Heart right ventricle (tissue), 16 donors: ENCODE data around the gene KIAA1614. TPM values are rescaled to one million over a fixed set of nuclear protein-coding genes. Genes with fewer than 3 reads are reported as not detected.
"Not testable (repeated sequence)": the region's sequence is repeated elsewhere in the genome, so short reads cannot be mapped to it uniquely, and the experiment has no call there.

Source experiments
- ATAC-seq, 8 donors: fragments of 200-7000 bp; cut with Tn5 transposase; one replicate each; pipeline ENCODE4 v1.9.1; 2020; ENCODE audit warnings: mild to moderate bottlenecking in 8 of 8, moderate library complexity in 8 of 8, moderate number of reproducible peaks in 1 of 8
- DNase-seq, 2 donors: peaks; one replicate each; pipeline ENCODE4 v3.0.0-alpha.2; 2020
- H3K27ac ChIP-seq, 10 donors: fragments of 200-600 bp; sonication (generic) in 2 of 10; one replicate each; pipeline versions ENCODE4 v1.5.0 to v1.8.0; 2020 to 2022; ENCODE audit warnings: mild to moderate bottlenecking in 3 of 10
- H3K27me3 ChIP-seq, 7 donors: fragments of 200-600 bp; one replicate each; pipeline ENCODE4 v1.8.0; 2021 to 2022; ENCODE audit warnings: mild to moderate bottlenecking in 2 of 7
- H3K36me3 ChIP-seq, 9 donors: fragments of 200-600 bp; sonication (generic) in 1 of 9; one replicate each; pipeline versions ENCODE4 v1.5.0 to v1.8.0; 2020 to 2022; ENCODE audit warnings: mild to moderate bottlenecking in 2 of 9
- H3K4me1 ChIP-seq, 9 donors: fragments of 200-600 bp; sonication (generic) in 1 of 9; one replicate each; pipeline versions ENCODE4 v1.5.0 to v1.8.0; 2020 to 2022; ENCODE audit warnings: mild to moderate bottlenecking in 4 of 9
- H3K4me3 ChIP-seq, 10 donors: fragments of 200-600 bp; sonication (generic) in 2 of 10; one replicate each; pipeline versions ENCODE4 v1.5.0 to v1.8.0; 2020 to 2022; ENCODE audit warnings: mild to moderate bottlenecking in 7 of 10, moderate library complexity in 2 of 10
- H3K9me3 ChIP-seq, 11 donors: fragments of 200-600 bp in 10 of 11; sonication (generic) in 2 of 11; one replicate each; pipeline versions ENCODE4 v1.5.0 to v1.8.0; 2013 to 2022; ENCODE audit warnings: mild to moderate bottlenecking in 2 of 11, control low read depth in 1 of 11, moderate library complexity in 1 of 11
- WGBS, 2 donors: extraction: QIAGEN DNeasy Blood & Tissue Kit; methylation state at CpG; one replicate each; pipeline ENCODE4 v1.1.7; 2013; ENCODE audit warnings: inconsistent platforms in 1 of 2; 5-methylcytosine and 5-hydroxymethylcytosine counted together
- intact Hi-C, 10 donors: fragments of 100-400 bp; cut with DNase I; formaldehyde crosslinking; loops; one replicate each; pipeline versions ENCODE4 v1.11.1 to v1.14.2; 2022
- polyA plus RNA-seq, 2 donors: library from polyadenylated mRNA; stranded (reverse); fragments of 200-250 nt; gene quantifications; one replicate each; pipeline ENCODE4 v1.2.3, GENCODE V29; 2013
- total RNA-seq, 10 donors: library from RNA; stranded (reverse); fragmentation: NEBNext Ultra II Directional in 3 of 10; extraction: Animal tissue kit (Norgen Biotek cat#: 25700) in 3 of 10; gene quantifications; one replicate each; pipeline versions ENCODE4 v1.2.1 to v1.2.4, GENCODE V29; 2021 to 2023
- TF ChIP-seq, protein P1 (sequence below), 9 donors: fragments of 200-600 bp; sonication (generic) in 2 of 9; IDR thresholded peaks; one replicate each; pipeline versions ENCODE4 v1.5.0 to v1.8.0; 2021 to 2022; ENCODE audit warnings: antibody characterized with exemption in 9 of 9, mild to moderate bottlenecking in 5 of 9, moderate library complexity in 1 of 9
- donor health status: Arrhythmogenic right ventricular cardiomyopathy.
- donor health status: ischemic (EF 13 %, LVEDD 7.1; RV severe dilation, severe dysfunction).
- donor health status: healthy with polysubstance abuse.
- donor health status: DM: no; HTN: yes; CAD: no.
- donor health status: DM: no; HTN: no; CAD: no.
- donor health status: ischemic (EF 25% LVEDD 6.9; RV normal size, moderate dysfunction).
- donor health status: ischemic (EF 25% LVEDD 5.7; RV mildly dilated, moderate dysfunction).
- donor health status: healthy.
- donor health status: DM: yes; HTN: yes; CAD: no.
- donor health status: Ischemic cardiomyopathy.
- donor health status: ischemic (EF 35%, LVEDD 5.7; RV mildly dilated, moderate dysfunction).
- donor health status: nonischemic (EF 11% LVEDD 7.7; RV severe dilation, severe dysfunction).
- donor health status: DM: yes; HTN: yes; CAD: no.
- donor health status: PGD.
- donor health status: ischemic (EF 29% LVEDD 5.4; RV normal size, mild dysfunction).
- donor health status: nonischemic (EF 23%, LVEDD 6.1; RV moderate dilation, normal function).

The KIAA1614 gene
- total and polyA plus RNA-seq, 12 donors: 4.7 to 13.6 (median 6.4) TPM

DNA sequence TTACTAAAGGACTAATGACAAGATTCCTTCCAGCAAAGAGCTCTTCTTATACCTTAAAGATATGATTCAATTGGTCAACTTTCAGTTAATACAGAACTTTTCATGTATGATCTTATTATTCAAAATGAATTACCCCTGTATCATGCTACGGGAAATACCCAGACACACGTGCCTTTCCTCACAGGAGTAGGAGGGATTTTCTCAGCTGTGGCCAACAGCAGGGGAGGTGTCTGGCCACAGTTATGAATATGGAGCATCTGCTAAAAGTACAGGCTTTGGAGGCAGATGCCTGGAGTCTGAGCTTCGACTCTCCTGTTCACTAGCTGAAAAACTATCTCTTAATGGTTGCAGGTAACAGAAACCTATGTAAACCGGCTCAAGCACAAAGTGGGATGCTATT is 53.6 kb downstream of the KIAA1614 start:
- no peak overlapping the region for H3K27ac ChIP-seq
- intact Hi-C loops: loop anchor here in 1 of 10 donors (5.0 kb wide), 1 partner anchor 46 kb away; no protein-coding TSS in a partner anchor
- ATAC-seq (no peak), DNase-seq (no peak)
- H3K4me3 ChIP-seq: no peak overlapping the region
- 92 to 96% methylated on average over 4 of the region's 4 CpGs for WGBS, 2 donors
- H3K27me3 ChIP-seq: no peaks in the 10 kb centered on the region
- TF ChIP-seq, protein P1, sequence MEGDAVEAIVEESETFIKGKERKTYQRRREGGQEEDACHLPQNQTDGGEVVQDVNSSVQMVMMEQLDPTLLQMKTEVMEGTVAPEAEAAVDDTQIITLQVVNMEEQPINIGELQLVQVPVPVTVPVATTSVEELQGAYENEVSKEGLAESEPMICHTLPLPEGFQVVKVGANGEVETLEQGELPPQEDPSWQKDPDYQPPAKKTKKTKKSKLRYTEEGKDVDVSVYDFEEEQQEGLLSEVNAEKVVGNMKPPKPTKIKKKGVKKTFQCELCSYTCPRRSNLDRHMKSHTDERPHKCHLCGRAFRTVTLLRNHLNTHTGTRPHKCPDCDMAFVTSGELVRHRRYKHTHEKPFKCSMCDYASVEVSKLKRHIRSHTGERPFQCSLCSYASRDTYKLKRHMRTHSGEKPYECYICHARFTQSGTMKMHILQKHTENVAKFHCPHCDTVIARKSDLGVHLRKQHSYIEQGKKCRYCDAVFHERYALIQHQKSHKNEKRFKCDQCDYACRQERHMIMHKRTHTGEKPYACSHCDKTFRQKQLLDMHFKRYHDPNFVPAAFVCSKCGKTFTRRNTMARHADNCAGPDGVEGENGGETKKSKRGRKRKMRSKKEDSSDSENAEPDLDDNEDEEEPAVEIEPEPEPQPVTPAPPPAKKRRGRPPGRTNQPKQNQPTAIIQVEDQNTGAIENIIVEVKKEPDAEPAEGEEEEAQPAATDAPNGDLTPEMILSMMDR (IDR thresholded peaks at IDR 0.05): no peak
- no peaks in the 10 kb centered on the region for H3K9me3 ChIP-seq
- H3K36me3 ChIP-seq: peaks cover 0 to 52% (median 0%) of the 10 kb centered on the region in 9 donors
- peaks cover 0 to 24% (median 4%) of the 10 kb centered on the region in 9 donors for H3K4me1 ChIP-seq

DNA sequence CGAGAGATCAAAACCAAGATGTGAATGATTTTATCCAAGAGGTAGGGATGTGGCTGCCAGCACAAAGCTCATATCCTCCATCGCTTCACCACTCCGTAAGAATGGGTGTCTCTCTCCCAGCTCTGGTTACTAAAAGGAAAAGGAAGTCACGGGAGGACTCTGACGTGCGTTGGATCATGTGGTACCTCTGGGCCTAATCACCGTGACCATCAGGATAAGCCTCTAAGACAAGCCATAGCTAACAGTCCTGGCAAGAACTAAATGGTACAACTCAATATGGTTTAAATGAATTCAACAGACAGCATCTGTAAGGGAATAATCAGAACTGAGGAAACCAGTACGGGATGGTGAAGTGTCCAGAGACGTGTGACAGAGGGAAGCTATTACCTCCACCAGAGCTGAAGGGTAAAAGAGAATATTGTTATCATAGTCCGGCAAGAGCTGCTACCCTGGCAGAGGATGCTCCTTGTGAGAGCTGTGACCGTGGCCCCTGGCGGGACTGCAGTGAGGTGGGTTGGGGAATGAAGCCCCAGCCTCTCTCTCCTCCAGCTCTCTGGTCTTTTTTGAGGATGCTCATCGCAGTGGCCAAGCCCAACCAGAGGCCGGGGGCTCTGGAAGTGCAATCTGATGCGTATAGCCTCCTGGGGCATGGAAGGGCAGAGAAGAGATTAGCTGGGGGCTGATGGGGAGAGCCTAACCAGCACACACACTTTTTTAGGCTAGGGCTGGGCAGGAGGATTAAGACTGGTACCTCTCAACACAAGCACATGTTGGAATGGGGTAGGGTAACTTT is 54.2 kb downstream of the KIAA1614 start:
- DNase-seq: no peak
- Histone ChIP-seq H3K27ac (no peak overlapping the region), H3K36me3 (peaks cover 0 to 52% (median 0%) of the 10 kb centered on the region in 9 donors), H3K4me1 (peaks cover 0 to 21% (median 4%) of the 10 kb centered on the region in 9 donors), H3K4me3 (no peak overlapping the region), H3K27me3 (no peaks in the 10 kb centered on the region), H3K9me3 (no peaks in the 10 kb centered on the region)
- peak in 2 of 8 donors; percentile 30 to 34 for ATAC-seq
- WGBS, 2 donors: 70 to 72% methylated on average over 15 of the region's 15 CpGs
- TF ChIP-seq, protein P1 (IDR thresholded peaks at IDR 0.05): no peak
- intact Hi-C loops: loop anchor here in 1 of 10 donors (5.0 kb wide), 1 partner anchor 45 kb away; no protein-coding TSS in a partner anchor

DNA sequence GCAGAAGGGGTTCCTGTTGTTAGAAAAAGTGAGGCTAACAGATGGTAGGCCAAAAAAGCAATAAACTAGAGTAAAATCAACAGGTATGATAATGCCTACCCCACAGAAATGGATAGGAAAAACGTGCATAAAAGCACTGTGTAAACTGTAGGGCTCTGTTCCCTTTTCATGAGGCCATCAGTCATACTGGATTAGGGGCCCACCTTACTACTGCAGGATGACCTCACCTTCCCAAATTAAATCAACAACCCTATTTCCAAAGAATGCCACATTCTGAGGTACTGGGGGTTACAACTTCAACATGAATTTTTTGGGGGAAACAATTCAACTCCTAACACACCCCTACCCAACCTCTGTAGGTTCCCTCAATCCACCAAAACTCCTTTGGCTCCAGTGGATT is 54.9 kb downstream of the KIAA1614 start:
- Histone ChIP-seq H3K4me1 (peaks cover 0 to 19% (median 4%) of the 10 kb centered on the region in 9 donors), H3K27ac (no peak overlapping the region), H3K9me3 (no peaks in the 10 kb centered on the region), H3K36me3 (peaks cover 0 to 57% (median 5%) of the 10 kb centered on the region in 9 donors), H3K27me3 (no peaks in the 10 kb centered on the region), H3K4me3 (no peak overlapping the region)
- intact Hi-C loops: loop anchor here in 1 of 10 donors (5.0 kb wide), 1 partner anchor 45 kb away; no protein-coding TSS in a partner anchor
- WGBS, 2 donors: 48 to 78% methylated on average over 1 of the region's 1 CpG
- ATAC-seq (no peak), DNase-seq (no peak)
- TF ChIP-seq, protein P1 (IDR thresholded peaks at IDR 0.05): no peak

DNA sequence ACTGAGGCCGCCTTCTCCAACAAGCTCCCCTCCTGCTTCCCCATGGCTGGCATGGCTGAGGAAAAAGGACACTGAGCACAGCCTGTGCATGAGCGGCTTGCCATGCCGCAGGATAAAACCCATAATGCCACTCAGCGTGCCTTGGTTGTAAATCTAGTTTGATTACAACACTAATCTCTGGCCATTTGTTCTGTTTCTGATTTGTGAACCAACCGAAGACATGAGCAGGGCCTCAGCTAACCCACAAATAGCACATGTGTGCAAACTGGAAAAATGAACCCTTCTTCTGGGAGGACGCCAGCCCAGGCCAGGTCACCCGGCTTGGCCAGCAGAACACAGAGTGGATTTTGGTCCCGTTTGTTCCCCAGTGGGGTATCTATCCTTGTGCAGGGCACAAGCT is 56.1 kb downstream of the KIAA1614 start:
- not testable (repeated sequence) for H3K9me3 ChIP-seq, H3K27ac ChIP-seq, H3K4me3 ChIP-seq, H3K27me3 ChIP-seq, DNase-seq
- H3K4me1 ChIP-seq: peaks cover 0 to 23% (median 12%) of the 10 kb centered on the region in 9 donors
- peaks cover 0 to 70% (median 6%) of the 10 kb centered on the region in 9 donors for H3K36me3 ChIP-seq
- ATAC-seq: peak in 3 of 8 donors; percentile 15 to 32 (median 27)
- intact Hi-C loops: loop anchor here in 1 of 10 donors (5.0 kb wide), 1 partner anchor 43 kb away; no protein-coding TSS in a partner anchor
- WGBS, 2 donors: 86 to 88% methylated on average over 8 of the region's 8 CpGs
